KMS-11 (cell line): ENCODE data around the gene SNPH.

ENCODE experiments used
- H2AFZ ChIP-seq: fragments of 200-600 bp; sonication (generic); 2 replicates; pipeline ENCODE4 v1.6.1; 2016; ENCODE audit warnings: antibody characterized with exemption, mixed run types, low read depth
- H3K27ac ChIP-seq: fragments of 200-600 bp; sonication (generic); 2 replicates; pipeline ENCODE4 v1.6.1; 2016; ENCODE audit warnings: mild to moderate bottlenecking, mixed run types
- H3K27me3 ChIP-seq: fragments of 200-600 bp; sonication (generic); 2 replicates; pipeline ENCODE4 v1.6.1; 2017; ENCODE audit warnings: mild to moderate bottlenecking, low read depth, mixed run types, moderate library complexity; ENCODE audit not compliant: insufficient read depth
- H3K36me3 ChIP-seq: fragments of 200-600 bp; sonication (generic); 2 replicates; pipeline ENCODE4 v1.6.1; 2017; ENCODE audit warnings: mild to moderate bottlenecking, mixed run types; ENCODE audit not compliant: insufficient read depth
- H3K4me1 ChIP-seq: fragments of 200-600 bp; sonication (generic); 2 replicates; pipeline ENCODE4 v1.6.1; 2016; ENCODE audit warnings: mild to moderate bottlenecking, low read depth, mixed run types; ENCODE audit not compliant: poor library complexity, severe bottlenecking
- H3K4me2 ChIP-seq: fragments of 200-600 bp; sonication (generic); 2 replicates; pipeline ENCODE4 v1.7.0; 2016; ENCODE audit warnings: mild to moderate bottlenecking, mixed run types
- H3K4me3 ChIP-seq: fragments of 200-600 bp; sonication (generic); IDR thresholded peaks from 2 replicates; pipeline ENCODE4 v1.6.1; 2017; ENCODE audit warnings: low read depth, low read length, mixed read lengths; ENCODE audit not compliant: insufficient read depth
- H3K79me2 ChIP-seq: fragments of 200-600 bp; sonication (generic); 2 replicates; pipeline ENCODE4 v1.6.1; 2016; ENCODE audit warnings: low read depth, mixed run types; ENCODE audit not compliant: insufficient read depth
- H3K9ac ChIP-seq: fragments of 200-600 bp; sonication (generic); 2 replicates; pipeline ENCODE4 v1.6.1; 2016; ENCODE audit warnings: mild to moderate bottlenecking, mixed run types
- H4K20me1 ChIP-seq: fragments of 200-600 bp; sonication (generic); 2 replicates; pipeline ENCODE4 v1.6.1; 2016; ENCODE audit warnings: mild to moderate bottlenecking, mixed run types; ENCODE audit not compliant: insufficient read depth
- CTCF ChIP-seq: fragments of 200-600 bp; sonication (generic); conservative IDR thresholded peaks from 2 replicates; pipeline ENCODE4 v1.6.1; 2017; ENCODE audit warnings: low read depth, mild to moderate bottlenecking, antibody characterized with exemption, low read length, moderate library complexity, mixed read lengths

SNPH gene

DNA sequence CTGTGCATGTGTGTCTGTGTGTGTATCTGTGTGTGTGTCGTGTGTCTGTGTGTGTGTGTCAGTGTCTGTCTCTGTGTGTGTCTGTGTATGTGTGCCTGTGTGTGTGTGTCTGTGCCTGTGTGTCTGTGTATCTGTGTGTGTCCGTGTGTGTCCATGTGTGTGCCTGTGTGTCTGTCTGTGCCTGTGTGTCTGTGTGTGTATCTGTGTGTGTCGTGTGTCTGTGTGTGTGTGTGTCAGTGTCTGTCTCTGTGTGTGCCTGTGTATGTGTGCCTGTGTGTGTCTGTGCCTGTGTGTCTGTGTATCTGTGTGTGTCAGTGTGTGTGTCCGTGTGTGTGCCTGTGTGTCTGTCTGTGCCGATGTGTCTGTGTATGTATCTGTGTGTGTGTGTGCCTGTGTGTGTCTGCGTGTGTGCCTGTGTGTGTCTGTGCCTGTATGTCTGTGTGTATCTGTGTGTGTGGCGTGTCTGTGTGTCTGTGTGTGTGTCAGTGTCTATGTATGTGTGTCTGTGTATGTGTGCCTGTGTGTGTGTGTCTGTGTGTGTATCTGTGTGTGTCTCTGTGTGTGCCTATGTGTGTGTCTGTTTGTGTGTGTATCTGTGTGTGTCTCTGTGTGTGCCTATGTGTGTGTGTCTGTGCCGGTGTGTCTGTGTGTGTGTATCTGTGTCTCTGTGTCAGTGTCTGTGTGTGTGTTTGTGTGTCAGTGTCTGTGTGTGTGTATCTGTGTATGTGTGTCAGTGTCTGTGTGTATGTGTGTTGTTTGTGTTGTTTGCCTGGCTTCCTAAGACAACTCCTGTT is 11.6 kb downstream of the SNPH start:
- Histone ChIP-seq H3K36me3 (no peaks in the 10 kb centered on the region), H3K79me2 (no peaks in the 10 kb centered on the region), H3K4me3 (no peak overlapping the region), H3K4me1 (no peaks in the 10 kb centered on the region), H3K27ac (no peak overlapping the region), H3K9ac (no peak overlapping the region), H4K20me1 (no peaks in the 10 kb centered on the region), H3K27me3 (no peaks in the 10 kb centered on the region), H2AFZ (no peak overlapping the region), H3K4me2 (no peak overlapping the region)
- TF ChIP-seq CTCF = no peak

- Histone ChIP-seq H3K4me2 (no peak overlapping the region), H3K27me3 (no peaks in the 10 kb centered on the region), H3K9ac (no peak overlapping the region), H4K20me1 (no peaks in the 10 kb centered on the region), H3K36me3 (no peaks in the 10 kb centered on the region), H3K4me1 (no peaks in the 10 kb centered on the region), H3K27ac (no peak overlapping the region), H3K4me3 (no peak overlapping the region), H3K79me2 (no peaks in the 10 kb centered on the region), H2AFZ (no peak overlapping the region)
- no peak for TF ChIP-seq CTCF
These were observed 12.9 kb downstream of the SNPH start for GRCh38 chr20:1278993-1279392.

- Histone ChIP-seq H3K27ac (no peak overlapping the region), H3K4me1 (no peaks in the 10 kb centered on the region)
These were observed 14.4 kb downstream of the SNPH start for GRCh38 chr20:1280195-1281102.

More at GRCh38 chr20:1280195-1281102, 14.4 kb downstream of the SNPH start:
- Histone ChIP-seq H3K79me2 (no peaks in the 10 kb centered on the region), H3K4me3 (no peak overlapping the region), H3K9ac (no peak overlapping the region), H3K36me3 (no peaks in the 10 kb centered on the region), H4K20me1 (no peaks in the 10 kb centered on the region), H2AFZ (no peak overlapping the region), H3K27me3 (no peaks in the 10 kb centered on the region), H3K4me2 (no peak overlapping the region)
- no peak for TF ChIP-seq CTCF
